Lung (tissue), 12 donors: ENCODE results near the gene RHOH. TPM values are rescaled to one million over a fixed set of nuclear protein-coding genes. Genes with fewer than 3 reads are reported as not detected.

Experiments used
- ATAC-seq: fragments of 200-7000 bp; cut with Tn5 transposase; one replicate; pipeline ENCODE4 v1.9.1; 2020; ENCODE audit warnings: moderate number of reproducible peaks; ENCODE audit not compliant: insufficient read depth, low FRiP score
- DNase-seq, 3 donors: peaks; one replicate each; pipeline ENCODE4 v3.0.0-alpha.2; 2013 to 2017
- H3K27ac ChIP-seq, 2 donors: one replicate each; pipeline ENCODE4 v1.5.1; 2013; ENCODE audit warnings: mild to moderate bottlenecking in 2 of 2, moderate library complexity in 2 of 2, control low read depth in 1 of 2, inconsistent platforms in 1 of 2, low read depth in 1 of 2, low read length in 1 of 2
- H3K27me3 ChIP-seq, 3 donors: one replicate each; pipeline ENCODE4 v1.5.1; 2013; ENCODE audit warnings: low read length in 2 of 3; ENCODE audit not compliant: control insufficient read depth in 3 of 3, insufficient read depth in 3 of 3
- H3K36me3 ChIP-seq, 4 donors: one replicate each; pipeline ENCODE4 v1.5.1; 2013; ENCODE audit warnings: low read length in 4 of 4, mild to moderate bottlenecking in 1 of 4, moderate library complexity in 1 of 4; ENCODE audit not compliant: control insufficient read depth in 4 of 4, insufficient read depth in 4 of 4
- H3K4me1 ChIP-seq, 5 donors: one replicate each; pipeline ENCODE4 v1.5.1; 2013; ENCODE audit warnings: low read length in 5 of 5, mild to moderate bottlenecking in 2 of 5, moderate library complexity in 1 of 5; ENCODE audit not compliant: control insufficient read depth in 5 of 5, insufficient read depth in 5 of 5
- H3K4me3 ChIP-seq: one replicate; pipeline ENCODE4 v1.5.1; 2013; ENCODE audit warnings: mild to moderate bottlenecking, control low read depth, moderate library complexity
- H3K9ac ChIP-seq, 2 donors: one replicate each; pipeline ENCODE4 v1.5.1; 2013; ENCODE audit warnings: low read length in 2 of 2, control low read depth in 1 of 2; ENCODE audit not compliant: insufficient read depth in 1 of 2
- H3K9me3 ChIP-seq, 4 donors: one replicate each; pipeline ENCODE4 v1.5.1; 2013; ENCODE audit warnings: low read length in 3 of 4, mild to moderate bottlenecking in 1 of 4, moderate library complexity in 1 of 4; ENCODE audit not compliant: control insufficient read depth in 4 of 4, insufficient read depth in 3 of 4
- CTCF ChIP-seq: IDR thresholded peaks from 2 replicates; pipeline ENCODE4 v1.5.1; 2012; ENCODE audit warnings: mild to moderate bottlenecking; ENCODE audit errors: control extremely low read depth, extremely low read depth
- WGBS, 2 donors: extraction: QIAGEN DNeasy Blood & Tissue Kit; methylation state at CpG; one replicate each; pipeline ENCODE4 v1.1.7; 2013; 5-methylcytosine and 5-hydroxymethylcytosine counted together
- polyA plus RNA-seq, 2 donors: library from polyadenylated mRNA; stranded (reverse); fragments of 200-250 nt; gene quantifications; one replicate each; pipeline ENCODE4 v1.2.1, GENCODE V29; 2013
- total RNA-seq, 2 donors: library from RNA; depleted of rRNA in 1 of 2; stranded (reverse); fragments of >200 nt in 1 of 2; gene quantifications; one replicate each; pipeline ENCODE4 v1.2.1, GENCODE V29; 2014 to 2021
- donor health status: control.
- donor health status: control.
- donor health status: Bipolar disorder and iron deficiency.
- donor health status: healthy.
- donor health status: DM: yes; HTN: yes; CAD: no.

RHOH gene
- total and polyA plus RNA-seq, 4 donors = 1.2 to 35.8 (median 10.6) TPM

GRCh38 chr4:40283413-40283812 is 86.6 kb downstream of the RHOH start:
- DNase-seq = peak in 1 of 3 donors; percentile 15
- TF ChIP-seq CTCF = no peak
- H3K9me3 ChIP-seq = peaks cover 0 to 3% (median 0%) of the 10 kb centered on the region in 4 donors

GRCh38 chr4:40283968-40284367 is 87.1 kb downstream of the RHOH start:
- no peaks in the 10 kb centered on the region for H3K27me3 ChIP-seq
- H3K36me3 ChIP-seq = no peaks in the 10 kb centered on the region
- H3K27ac ChIP-seq = no peak overlapping the region
- no peak overlapping the region for H3K9ac ChIP-seq
- H3K4me3 ChIP-seq = no peak overlapping the region
- DNase-seq = no peak
- WGBS, 2 donors = 86 to 90% methylated on average over 10 of the region's 10 CpGs
- H3K4me1 ChIP-seq = no peaks in the 10 kb centered on the region
- H3K9me3 ChIP-seq = peaks cover 0 to 3% (median 0%) of the 10 kb centered on the region in 4 donors
- ATAC-seq = no peak
- no peak for TF ChIP-seq CTCF

More at GRCh38 chr4:40283413-40283812, 86.6 kb downstream of the RHOH start:
- no peaks in the 10 kb centered on the region for H3K27me3 ChIP-seq
- no peak overlapping the region for H3K27ac ChIP-seq
- 83 to 91% methylated on average over 10 of the region's 10 CpGs for WGBS, 2 donors
- H3K36me3 ChIP-seq = no peaks in the 10 kb centered on the region
- no peak overlapping the region for H3K9ac ChIP-seq
- no peak for ATAC-seq
- no peak overlapping the region for H3K4me3 ChIP-seq
- H3K4me1 ChIP-seq = no peaks in the 10 kb centered on the region

GRCh38 chr4:40285692-40286091 is 88.9 kb downstream of the RHOH start:
- no peak for TF ChIP-seq CTCF
- no peak for ATAC-seq
- WGBS, 2 donors = 91 to 94% methylated on average over 5 of the region's 5 CpGs

GRCh38 chr4:40288566-40288965 is 91.7 kb downstream of the RHOH start:
- Histone ChIP-seq H3K9ac (no peak overlapping the region), H3K4me3 (no peak overlapping the region), H3K36me3 (no peaks in the 10 kb centered on the region), H3K9me3 (peaks cover 0 to 3% (median 0%) of the 10 kb centered on the region in 4 donors), H3K27me3 (no peaks in the 10 kb centered on the region), H3K27ac (no peak overlapping the region), H3K4me1 (no peaks in the 10 kb centered on the region)
- no peak for TF ChIP-seq CTCF
- ATAC-seq = no peak
- DNase-seq = no peak
- WGBS, 2 donors = 80 to 82% methylated on average over 8 of the region's 8 CpGs

More at GRCh38 chr4:40285692-40286091, 88.9 kb downstream of the RHOH start:
- no peaks in the 10 kb centered on the region for H3K36me3 ChIP-seq
- no peak overlapping the region for H3K9ac ChIP-seq
- no peak for DNase-seq
- H3K27me3 ChIP-seq = no peaks in the 10 kb centered on the region
- peaks cover 0 to 3% (median 0%) of the 10 kb centered on the region in 4 donors for H3K9me3 ChIP-seq
- no peaks in the 10 kb centered on the region for H3K4me1 ChIP-seq
- no peak overlapping the region for H3K4me3 ChIP-seq
- H3K27ac ChIP-seq = no peak overlapping the region
